IPS DF 19.7 (cell line): ENCODE results near the gene KLHL26.

Experiments used
- DNase-seq: peaks from one replicate; pipeline ENCODE4 v3.0.0-alpha.2; 2013; ENCODE audit warnings: low read depth, low spot score

The KLHL26 gene

DNA sequence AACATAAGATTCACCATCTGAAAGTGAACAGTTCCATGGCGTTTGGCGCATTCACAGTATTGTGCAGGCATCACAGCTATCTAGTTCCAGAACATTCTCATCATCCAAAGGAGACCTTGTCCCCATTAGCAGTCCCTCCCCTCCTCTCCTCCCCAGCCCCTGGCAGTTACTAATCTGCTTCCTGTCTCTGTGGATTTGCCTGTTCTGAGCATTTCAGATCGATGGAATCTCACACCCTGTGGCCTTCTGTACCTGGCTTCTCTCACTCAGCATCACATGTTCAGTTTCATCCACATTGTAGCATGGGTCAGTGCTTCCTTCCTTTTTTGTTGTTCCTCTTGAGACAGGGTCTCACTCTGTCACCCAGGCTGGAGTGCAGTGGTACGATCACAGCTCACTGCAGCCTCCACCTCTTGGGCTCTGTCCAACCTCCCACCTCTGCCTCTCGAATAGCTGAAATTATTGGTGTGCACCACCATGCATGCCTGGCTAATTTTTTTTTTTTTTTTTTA is 81.2 kb downstream of the KLHL26 start:
- DNase-seq, result no peak

DNA sequence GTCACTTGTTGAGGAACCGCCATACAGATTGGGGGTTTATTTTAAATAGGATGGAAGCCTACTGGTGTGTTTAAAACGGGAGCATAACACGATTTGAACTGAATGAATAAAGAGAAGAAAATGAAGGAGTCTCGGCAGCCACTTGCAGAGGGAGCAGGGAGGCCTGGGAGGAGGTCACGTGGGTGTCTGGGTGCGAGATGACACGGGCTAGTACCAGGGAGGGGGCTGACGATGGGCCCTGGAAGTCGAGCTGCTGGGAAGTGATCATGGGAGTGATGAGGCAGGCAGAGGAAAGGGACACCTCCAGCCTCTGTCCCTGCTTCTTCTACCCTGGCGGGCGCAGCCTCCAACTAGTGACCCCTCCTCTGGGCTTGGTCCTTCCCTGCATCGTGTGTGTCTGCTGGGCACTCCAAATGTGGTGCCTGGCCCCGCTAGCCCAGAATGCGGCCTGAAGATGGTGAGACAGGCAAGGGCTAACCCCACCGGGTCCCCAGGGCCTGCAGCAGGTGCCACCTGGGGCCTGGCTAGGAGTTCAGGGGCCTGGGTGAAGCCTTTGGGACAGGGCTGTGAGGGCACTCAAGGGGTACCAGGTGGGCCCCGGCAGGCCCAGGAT is 82.1 kb downstream of the KLHL26 start:
- no peak for DNase-seq

DNA sequence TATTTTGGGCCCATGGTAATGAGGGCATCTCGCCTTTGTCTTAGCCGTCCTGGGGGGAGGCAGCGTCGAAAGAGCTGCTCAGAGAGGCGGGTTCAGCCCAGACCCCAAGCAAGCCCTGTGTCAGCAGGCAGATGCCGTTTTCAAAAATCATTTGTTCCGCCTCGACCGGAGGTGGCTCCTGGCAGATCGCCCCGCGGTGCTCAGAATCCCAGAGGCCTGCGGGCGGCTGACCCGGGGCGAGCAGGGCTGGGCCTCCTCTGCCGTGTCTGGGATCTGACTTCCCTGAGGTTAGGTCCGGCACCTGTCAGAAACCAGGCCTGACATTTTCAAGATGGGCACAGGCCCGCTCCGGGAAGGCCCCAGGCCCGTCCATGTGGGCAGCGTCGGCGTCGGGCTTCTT is 82.7 kb downstream of the KLHL26 start:
- DNase-seq, result no peak
